Measurements from ENCODE around the gene ABCB1.
"Not testable (repeated sequence)": the region's sequence is repeated elsewhere in the genome, so short reads cannot be mapped to it uniquely, and the experiment has no call there.

ABCB1 gene

GRCh38 chr7:87479951-87480350 is 120.7 kb downstream of the ABCB1 start:
- H3K4me3 ChIP-seq (ENCODE audit: low read depth, low read length): no peak overlapping the region
- no peak for DNase-seq (ENCODE audit: low read depth)

DNA sequence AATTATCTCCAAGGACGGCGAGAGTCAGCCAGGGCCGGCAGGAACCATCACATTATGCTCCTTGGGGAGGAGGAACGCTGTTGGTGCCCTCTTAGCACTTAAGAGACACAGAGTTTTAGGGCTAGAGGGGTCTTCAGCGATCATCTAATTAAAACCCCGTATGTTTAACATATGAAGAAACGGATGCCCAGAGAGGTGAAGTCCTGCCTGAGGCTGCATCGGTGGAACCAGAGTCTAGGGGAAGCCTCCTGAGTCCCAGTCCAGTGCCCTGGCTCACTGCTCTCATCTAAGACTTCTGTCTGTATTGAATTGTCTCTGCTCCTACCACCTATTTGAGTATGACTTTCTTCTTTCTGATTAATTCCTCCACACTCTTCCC is 124.5 kb downstream of the ABCB1 start:
- DNase-seq (ENCODE audit: low read depth): no peak
- H3K4me3 ChIP-seq (ENCODE audit: low read depth, low read length): peak overlapping the region; percentile 44

DNA sequence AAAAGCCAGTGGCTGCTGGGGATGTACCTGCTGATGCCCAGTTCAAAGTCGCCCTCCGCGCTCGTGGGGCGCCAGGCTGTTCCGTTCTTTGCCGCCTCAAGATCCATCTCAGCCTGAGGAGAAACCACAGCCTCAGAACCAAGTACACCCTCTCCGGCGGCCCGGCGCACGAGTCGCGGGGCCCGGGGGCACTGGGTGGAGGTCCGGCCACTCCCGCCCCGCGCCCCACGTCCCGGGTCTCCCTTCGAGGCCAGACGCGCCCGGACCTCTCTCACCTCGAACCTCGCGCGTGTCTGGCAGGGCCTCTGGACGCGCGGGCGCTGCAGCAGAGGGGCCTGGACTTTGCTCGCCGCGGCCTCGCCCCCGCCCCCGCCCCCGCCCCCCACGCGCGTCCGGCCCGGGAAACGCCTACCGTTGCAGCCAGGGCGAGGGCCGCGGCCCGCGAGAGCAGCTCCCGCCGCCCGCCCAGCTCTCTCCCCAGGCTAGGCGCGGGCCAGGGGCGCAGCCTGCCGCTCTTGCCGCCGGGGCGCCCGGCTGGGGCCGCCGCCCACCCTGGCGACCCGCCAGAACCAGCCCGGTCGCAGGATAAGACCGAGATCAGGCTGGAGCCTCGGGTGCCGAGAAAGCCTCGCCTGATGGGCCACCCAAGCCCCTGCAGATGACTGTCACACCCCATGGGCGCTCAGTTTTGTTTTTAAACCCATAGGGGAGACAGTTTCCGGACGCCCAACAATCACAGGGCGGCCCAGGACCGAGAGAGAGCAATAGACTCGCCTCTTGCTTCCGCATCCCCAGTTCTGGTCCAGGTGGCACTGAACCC is 125.1 kb downstream of the ABCB1 start, which contains the start of gene ABCB4:
ABCB4 (minus strand) TSS at position 322 of the 820 bp plus-strand sequence; CDS start at position 107, 215 bp downstream.
- no peak for DNase-seq (ENCODE audit: low read depth)
- peak within 1 kb of the TSS; percentile 44 for H3K4me3 ChIP-seq (ENCODE audit: low read depth, low read length)

- peak; percentile 2 for DNase-seq (ENCODE audit: low read depth)
- peak overlapping the region; percentile 44 for H3K4me3 ChIP-seq (ENCODE audit: low read depth, low read length)
Observed at GRCh38 chr7:87474533-87475358, 125.9 kb downstream of the ABCB1 start.

DNA sequence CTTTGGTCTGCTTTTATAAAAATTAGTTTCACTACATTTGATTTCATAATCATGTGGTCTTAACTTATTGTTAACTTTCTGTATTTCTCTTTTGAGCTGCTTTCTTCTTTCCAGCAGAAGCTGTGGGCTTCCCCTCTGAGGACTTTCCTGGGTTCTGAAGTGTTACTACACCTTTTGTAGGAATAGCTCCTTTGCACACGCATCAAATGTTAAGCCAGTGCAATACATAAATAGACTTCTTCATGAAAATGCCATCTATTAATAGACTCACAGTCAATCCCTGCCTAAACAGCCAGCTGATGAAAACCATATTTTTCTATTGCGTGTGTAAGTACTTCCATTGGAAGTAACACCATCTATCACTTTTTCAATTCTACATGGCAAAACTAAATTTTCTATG is 126.7 kb downstream of the ABCB1 start:
- DNase-seq (ENCODE audit: low read depth): no peak
- no peak overlapping the region for H3K4me3 ChIP-seq (ENCODE audit: low read depth, low read length)

GRCh38 chr7:87473192-87473591 is 127.5 kb downstream of the ABCB1 start:
- DNase-seq (ENCODE audit: low read depth): no peak
- H3K4me3 ChIP-seq (ENCODE audit: low read depth, low read length): no peak overlapping the region

DNA sequence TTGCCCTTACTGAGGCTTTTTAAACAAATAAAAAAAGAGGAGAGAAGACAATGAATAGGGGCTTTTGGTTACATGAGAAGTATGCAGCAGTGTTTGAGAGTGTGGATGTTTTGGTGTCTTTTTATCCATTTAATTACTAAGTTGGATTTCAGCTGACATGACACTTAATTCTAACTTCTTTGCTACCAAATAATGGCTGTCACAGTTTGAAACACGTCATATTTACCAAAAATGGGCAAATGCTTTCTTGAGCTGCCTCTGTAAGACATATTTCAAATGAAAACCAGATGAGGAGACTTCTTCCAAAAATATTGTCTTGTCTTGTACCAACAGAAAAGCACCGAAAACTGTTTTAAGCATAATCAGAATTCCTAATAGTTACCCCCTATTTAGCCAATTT is 129.2 kb downstream of the ABCB1 start:
- H3K4me3 ChIP-seq (ENCODE audit: low read depth, low read length): no peak overlapping the region
- no peak for DNase-seq (ENCODE audit: low read depth)

GRCh38 chr7:87469204-87469603 is 131.5 kb downstream of the ABCB1 start:
- H3K4me3 ChIP-seq (ENCODE audit: low read depth, low read length); DNase-seq (ENCODE audit: low read depth): not testable (repeated sequence)

DNA sequence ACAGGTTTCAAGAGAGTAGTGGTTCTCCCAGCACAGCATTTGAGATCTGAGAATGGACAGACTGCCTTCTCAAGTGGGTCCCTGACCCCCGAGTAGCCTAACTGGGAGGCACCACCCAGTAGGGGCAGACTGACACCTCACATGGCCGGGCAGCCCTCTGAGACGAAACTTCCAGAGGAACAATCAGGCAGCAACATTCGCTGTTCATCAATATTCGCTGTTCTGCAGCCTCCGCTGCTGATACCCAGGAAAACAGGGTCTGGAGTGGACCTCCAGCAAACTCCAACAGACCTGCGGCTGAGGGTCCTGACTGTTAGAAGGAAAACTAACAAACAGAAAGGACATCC is 135.2 kb downstream of the ABCB1 start:
- not testable (repeated sequence) for H3K4me3 ChIP-seq (ENCODE audit: low read depth, low read length); DNase-seq (ENCODE audit: low read depth)

- H3K4me3 ChIP-seq (ENCODE audit: low read depth, low read length); DNase-seq (ENCODE audit: low read depth): not testable (repeated sequence)
Observed at GRCh38 chr7:87464830-87465533, 135.7 kb downstream of the ABCB1 start.

DNA sequence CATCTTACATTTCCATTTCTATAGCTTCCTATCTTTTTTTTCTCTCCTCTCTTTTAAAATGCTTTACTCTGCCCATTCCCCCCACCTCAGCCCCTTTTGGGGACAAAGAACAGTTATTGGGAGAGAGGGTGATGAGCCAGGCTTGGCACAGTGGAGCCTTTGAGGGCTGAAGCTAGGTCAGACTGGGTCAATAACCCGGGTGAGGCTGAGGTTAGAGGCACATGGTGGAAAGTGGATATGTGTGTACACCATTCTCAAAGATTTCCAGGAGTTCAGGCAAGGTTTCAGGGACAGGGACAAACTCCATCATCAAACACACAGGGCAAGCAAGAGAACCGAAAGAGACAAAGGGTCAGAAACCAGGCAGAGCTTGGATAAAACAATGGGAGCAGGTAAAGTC is 136.7 kb downstream of the ABCB1 start:
- H3K4me3 ChIP-seq (ENCODE audit: low read depth, low read length): no peak overlapping the region
- no peak for DNase-seq (ENCODE audit: low read depth)

DNA sequence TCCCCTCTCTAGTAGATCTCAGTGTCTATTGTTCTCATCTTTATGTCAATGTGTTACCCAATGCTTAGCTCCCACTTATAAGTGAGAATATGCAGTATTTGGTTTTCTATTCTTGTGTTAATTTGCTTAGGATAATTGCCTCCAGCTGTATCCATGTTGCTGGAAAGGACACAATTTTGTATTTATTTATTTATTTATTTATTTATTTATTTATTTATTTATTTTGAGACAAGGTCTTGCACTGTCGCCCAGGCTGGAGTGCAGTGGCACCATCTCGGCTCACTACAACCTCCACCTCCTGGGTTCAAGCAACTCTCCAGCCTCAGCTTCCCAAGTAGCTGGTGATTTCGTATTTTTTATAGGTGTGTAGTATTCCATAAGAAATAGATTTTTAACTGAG is 140.2 kb downstream of the ABCB1 start:
- DNase-seq (ENCODE audit: low read depth); H3K4me3 ChIP-seq (ENCODE audit: low read depth, low read length): not testable (repeated sequence)

DNA sequence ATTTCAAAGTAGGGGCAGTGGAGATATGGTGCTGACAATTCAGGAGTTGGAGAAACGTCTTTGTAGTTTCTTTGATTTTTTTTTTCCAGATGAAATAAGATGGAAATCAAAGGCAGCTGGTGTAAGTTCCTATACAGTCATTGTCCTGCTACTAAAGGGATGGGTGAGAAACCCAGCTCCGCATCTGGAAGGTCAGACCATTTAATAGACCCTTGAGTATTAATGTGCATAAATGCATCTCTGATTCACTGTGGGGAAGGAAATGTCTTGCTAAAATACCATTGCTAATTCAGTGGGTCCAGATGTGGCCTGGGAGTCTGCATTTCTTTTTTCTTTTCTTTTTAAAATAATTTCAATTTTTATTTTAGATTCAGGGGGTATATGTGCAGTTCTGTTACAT is 140.7 kb downstream of the ABCB1 start:
- no peak for DNase-seq (ENCODE audit: low read depth)
- H3K4me3 ChIP-seq (ENCODE audit: low read depth, low read length): no peak overlapping the region

- no peak overlapping the region for H3K4me3 ChIP-seq (ENCODE audit: low read depth, low read length)
- DNase-seq (ENCODE audit: low read depth): no peak
Observed at GRCh38 chr7:87458148-87458547, 142.5 kb downstream of the ABCB1 start.

DNA sequence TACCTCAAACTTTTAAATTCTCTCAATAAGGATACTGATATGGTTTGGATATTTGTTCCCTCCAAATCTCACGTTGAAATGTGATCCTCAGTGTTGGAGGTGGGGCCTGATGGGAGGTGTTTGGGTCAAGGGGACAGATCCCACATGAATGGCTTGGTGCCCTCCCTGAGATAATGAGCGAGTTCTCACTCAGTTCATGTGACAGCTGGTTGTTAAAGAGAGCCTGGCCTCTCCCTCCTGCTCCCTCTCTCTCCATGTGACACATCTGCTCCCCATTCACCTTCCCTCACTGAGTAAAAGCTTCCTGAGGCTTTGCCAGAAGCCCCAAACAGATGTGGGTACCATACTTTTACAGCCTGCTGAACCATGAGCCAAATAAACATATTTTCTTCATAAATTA is 144.4 kb downstream of the ABCB1 start:
- H3K4me3 ChIP-seq (ENCODE audit: low read depth, low read length): no peak overlapping the region
- no peak for DNase-seq (ENCODE audit: low read depth)
